ENCODE results near the gene PITPNB.

DNA sequence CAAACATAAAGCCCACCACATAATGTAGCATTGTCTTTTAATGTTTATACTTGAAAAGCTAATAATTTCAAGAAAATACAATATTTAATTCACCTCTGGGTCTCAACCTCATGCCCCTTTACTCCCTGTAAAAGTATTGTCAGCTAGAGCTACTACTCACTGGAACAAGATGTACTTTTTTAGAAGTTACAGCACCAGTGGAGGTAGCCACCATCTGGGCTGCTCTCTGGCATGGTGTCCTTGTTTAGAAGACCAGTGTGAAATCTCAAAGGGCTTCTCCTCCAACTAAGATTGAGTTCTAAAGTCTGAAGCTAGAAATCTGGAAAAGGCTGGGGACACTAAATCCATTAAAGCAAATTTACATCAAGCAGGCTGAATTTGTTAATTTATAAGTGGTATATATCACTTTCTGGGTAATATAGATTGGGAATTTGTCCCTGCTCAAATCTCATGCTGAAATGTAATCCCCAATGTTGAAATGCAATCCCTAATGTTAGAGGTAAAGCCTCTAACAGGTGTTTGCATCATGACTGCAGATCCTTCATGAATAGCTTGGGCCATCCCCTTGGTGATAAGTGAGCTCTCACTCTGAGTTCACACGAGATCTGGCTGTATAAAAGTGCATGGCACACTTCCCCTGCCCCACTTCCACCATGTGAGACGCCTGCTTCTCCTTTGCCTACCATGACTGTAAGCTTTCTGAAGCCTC lies 47.6 kb downstream of the PITPNB start:
- no peak for TF ChIP-seq ZNF274 (IDR thresholded peaks at IDR 0.05; ENCODE audit: low read depth, low read length)
- TF ChIP-seq YY1 (IDR thresholded peaks at IDR 0.05; ENCODE audit: insufficient read depth, insufficient read length), result no peak

Data from NT2/D1 (cell line).